ENCODE results near the gene EID2.

Gene EID2

GRCh38 chr19:39539518-39540332, at the start of gene EID2:
EID2 (minus strand) TSS chr19:39540161; CDS start chr19:39540079, 82 bp downstream.
- DNase-seq (ENCODE audit: low read depth in 2 of 2), result peak; percentile 93 to 96

DNA sequence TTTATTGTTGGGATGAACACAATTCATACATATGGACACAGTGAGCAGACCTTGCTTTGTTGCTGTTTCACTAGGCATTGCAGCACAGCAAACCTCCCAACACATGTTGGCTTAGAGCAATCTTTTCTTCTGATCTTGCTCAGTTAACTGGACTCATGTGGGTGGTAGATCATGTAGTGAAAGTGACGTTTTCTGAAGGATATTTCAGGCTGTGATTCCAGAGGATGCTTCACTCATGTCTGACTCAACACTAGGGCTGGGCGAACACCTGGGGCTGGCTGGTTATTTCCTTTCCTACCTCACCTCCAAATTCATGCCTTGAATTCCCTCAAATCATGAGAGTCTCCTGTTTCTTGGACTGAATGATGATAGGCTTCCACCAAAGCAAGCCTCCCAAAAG, 48.1 kb upstream of the EID2 start:
- no peak for DNase-seq (ENCODE audit: low read depth in 2 of 2)

GRCh38 chr19:39587496-39587895, 47.5 kb upstream of the EID2 start:
- DNase-seq (ENCODE audit: low read depth in 2 of 2), result no peak

DNA sequence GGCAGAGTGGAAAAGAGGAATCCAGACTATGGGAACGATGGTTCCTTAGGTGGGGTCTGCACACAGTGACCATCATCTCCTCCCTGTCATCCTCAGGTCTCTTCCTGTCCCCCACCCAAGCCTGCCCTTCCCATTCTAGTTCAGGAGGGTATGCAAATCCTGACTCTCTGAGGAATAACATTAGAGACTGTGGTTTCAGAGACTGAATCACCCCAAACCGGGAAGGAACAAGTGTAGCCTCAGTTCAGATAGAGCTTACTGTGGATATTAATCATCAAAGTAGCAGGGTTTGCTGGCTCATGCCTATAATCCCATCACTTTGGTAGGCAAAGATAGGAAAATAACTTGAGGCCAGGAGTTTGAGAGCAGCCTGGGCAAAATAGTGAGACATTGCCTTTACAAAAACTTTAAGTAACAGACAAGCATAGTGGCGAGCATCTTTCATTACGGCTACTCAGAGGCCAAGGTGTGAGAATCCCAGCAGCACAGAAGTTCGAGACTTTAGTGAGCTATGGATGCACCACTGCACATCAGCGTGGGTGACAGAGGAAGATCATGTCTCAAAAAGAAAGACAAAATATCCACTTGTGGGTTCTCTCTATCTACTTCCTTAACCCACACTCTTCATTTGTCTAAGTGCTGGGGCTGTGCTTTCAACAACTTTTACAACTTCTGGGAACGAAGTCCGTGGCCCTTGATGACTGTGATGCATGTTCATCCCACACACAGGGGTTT, 43.1 kb upstream of the EID2 start:
- DNase-seq (ENCODE audit: low read depth in 2 of 2), result peak in 1 of 2 donors; percentile 13

DNA sequence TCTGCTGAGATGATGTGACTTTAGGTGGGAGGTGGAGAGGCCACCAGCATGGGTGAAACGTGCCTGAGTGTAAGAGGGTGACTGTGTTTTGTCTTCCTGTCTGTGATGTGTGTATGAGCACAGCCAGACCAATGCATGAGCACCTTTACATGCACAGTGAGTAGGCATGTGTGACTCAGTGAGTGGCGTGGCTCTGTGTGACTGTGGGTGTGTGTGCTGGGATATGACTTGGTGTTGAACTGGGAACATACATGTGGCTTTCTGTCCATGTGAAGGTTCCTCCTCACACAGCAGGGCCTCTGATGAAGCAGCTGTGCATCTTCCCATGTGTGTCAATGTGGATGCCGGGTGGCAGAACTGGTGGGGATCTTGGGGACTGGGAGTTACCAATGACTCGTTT, 42.5 kb upstream of the EID2 start:
- DNase-seq (ENCODE audit: low read depth in 2 of 2), result peak; percentile 20 to 36

GRCh38 chr19:39568604-39569003, 28.6 kb upstream of the EID2 start:
- no peak for DNase-seq (ENCODE audit: low read depth in 2 of 2)

- no peak for DNase-seq (ENCODE audit: low read depth in 2 of 2)
These were observed 26.1 kb upstream of the EID2 start for GRCh38 chr19:39566064-39566463.

- no peak for DNase-seq (ENCODE audit: low read depth in 2 of 2)
These were observed 23.4 kb upstream of the EID2 start for GRCh38 chr19:39563408-39563807.

DNA sequence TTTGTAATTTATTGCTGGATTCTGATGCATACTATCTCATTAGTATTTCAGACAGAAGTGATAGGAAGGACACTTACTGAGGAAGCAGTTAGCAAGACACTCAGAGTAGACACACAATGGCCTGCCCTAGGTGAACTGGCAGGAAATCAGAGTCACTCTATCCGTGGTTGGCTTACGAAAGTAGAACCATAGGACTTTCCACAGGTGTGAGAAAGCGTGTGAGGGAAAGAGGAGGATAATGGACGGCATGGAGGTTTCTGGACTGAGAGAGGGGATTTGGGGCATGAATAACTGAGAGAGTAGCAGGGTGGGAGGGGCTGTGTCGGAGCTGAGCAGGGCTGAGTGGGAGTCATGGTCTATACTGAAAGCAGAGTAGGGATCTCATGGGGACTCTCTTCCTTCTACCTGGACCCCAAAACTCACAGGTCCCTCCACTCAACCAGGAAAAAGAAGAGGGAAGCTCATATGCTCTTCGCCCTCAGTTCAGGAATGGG, 18.7 kb upstream of the EID2 start:
- DNase-seq (ENCODE audit: low read depth in 2 of 2), result no peak

DNA sequence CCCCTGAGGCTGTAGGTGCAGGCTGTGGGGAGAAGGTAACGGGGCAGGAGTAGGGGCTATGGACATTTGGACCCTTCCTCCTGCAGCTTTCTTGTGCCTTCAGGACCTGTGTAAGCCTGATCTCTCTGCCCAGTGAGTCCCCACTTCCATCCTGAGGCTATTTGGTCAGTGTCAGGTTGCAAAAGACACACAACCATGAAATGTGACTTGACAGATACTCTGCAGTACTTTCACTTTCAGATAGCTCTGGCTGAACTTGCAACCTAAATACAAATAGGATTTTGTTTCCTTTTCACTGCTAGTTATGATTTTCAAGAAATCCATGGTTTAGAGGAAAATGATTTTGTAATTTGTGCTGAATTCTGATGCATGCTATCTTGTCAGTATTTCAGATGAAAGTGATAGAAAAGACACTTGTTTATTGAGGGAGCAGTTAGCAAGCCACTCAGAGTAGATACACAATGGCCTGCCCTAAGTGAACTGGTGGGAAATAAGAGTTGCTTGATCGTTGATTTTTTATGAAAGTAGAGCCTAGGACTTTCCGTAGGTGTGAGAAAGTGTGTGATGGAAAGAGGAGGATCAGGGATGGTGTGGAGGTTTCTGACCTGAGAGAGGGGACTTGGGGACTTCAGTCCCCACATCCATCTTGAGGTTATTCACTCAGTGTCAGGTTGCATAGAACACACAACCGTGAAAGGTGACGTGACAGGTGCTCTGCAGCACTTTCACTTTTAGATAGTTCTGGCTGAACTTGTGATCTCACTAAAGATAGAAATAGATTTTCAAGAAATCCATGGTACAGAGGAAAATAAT, 18.1 kb upstream of the EID2 start:
- no peak for DNase-seq (ENCODE audit: low read depth in 2 of 2)

DNA sequence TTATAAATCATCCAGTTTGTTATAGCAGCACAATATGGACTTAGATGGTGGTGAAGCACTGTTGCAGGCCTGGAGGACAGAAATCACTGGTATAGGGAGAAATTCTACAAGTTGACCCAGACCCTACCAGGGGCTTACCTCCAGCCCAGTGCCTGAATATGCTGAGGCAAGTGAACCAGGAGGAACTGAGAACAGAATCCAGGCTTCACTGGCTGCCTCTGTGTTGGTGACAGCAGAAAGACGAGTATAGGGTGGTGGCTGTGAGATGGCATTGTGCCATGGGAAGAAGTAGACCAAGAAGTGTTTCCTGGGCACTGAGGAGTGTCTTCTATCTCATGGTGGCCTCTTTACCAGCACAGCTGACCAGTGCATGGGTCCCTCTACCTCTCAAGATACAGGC, 15.9 kb upstream of the EID2 start:
- no peak for DNase-seq (ENCODE audit: low read depth in 2 of 2)

- DNase-seq (ENCODE audit: low read depth in 2 of 2), result no peak
These were observed 14.8 kb upstream of the EID2 start for GRCh38 chr19:39554701-39555311.

- DNase-seq (ENCODE audit: low read depth in 2 of 2), result no peak
These were observed 13.2 kb upstream of the EID2 start for GRCh38 chr19:39553082-39553652.

DNA sequence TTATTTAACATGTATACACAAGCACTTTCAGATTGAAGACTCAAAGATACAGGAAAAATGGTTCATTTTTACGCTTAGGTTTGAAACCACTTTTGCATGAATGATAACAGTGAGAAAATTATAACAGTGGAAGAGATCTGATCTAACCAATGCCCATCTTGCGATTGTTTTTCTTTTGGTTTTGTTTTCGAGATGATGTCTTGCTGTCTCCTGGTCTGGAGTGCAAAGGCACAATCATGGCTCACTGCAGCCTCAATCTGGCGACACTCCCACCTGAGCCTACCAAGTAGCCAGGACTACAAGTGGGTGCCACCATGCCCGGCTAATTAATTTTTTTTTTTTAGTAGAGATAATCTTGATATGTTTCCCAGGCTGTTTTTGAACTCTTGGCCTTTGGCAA, 10.2 kb upstream of the EID2 start:
- no peak for DNase-seq (ENCODE audit: low read depth in 2 of 2)

DNA sequence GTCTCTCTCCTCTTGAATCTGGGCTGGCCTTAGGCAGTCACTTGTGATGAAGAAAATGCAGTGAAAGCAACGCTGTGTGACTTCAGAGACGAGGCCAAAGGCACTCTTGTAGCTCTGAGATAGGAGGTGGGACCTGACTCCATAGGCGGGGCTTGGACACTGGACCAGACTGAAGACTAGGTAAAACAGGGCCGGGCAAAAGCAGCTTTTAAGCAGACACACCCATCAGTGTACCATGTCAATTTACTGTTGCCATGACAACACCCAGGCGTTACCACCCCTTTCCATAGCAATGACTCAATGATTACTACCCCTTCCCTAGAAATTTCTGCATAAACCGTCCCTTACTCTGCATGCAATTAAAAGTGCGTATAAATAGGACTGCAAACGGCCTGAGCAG, 6.6 kb upstream of the EID2 start:
- no peak for DNase-seq (ENCODE audit: low read depth in 2 of 2)

GRCh38 chr19:39544911-39545310, 5.0 kb upstream of the EID2 start:
- DNase-seq (ENCODE audit: low read depth in 2 of 2), result no peak

DNA sequence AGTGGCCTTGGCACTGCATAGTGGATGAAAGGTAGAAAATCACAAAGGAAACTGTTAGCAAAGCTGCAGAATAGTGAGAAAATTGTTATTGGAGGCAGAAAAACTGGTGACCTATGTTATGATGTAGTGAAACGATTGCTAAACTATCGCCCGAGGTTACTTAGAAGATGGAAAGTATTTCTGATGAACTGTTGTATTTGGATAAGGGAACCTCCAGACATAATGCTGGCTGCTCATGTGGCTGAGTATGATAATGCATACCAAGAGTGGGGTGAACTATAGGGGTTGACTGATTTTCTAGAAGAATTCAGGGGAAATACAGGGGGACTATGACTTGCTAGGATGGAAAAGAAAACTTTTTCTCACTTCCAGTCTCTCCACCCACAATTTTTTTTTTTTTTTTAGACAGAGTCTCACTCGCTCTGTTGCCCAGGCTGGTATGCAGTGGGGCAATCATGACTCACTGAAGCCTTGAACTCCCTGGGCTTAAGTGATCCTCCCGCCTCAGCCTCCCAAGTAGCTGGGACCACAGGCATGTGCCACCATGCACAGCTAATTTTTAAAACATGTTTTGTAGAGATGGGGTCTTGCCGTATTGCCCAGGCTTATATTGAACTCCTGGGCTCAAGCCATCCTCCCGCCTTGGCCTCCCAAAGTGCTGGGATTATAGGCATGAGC, 4.4 kb upstream of the EID2 start:
- no peak for DNase-seq (ENCODE audit: low read depth in 2 of 2)

DNA sequence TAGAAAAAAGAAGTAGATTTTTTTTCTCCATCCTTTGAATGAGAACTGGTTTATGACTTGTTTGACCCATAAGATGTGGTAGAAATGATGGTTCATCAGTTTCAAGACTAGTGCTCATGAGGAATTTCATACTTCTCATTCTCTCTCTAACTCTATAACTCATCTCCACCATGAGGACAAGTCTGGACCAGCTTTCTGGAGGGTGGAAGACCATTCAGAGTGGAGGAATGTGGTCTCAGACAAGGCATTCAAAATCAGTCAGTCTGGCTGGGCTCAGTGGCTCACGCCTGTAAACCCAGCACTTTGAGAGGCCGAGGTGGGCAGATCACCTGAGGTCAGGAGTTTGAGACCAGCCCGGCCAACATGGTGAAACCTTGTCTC, 3.5 kb upstream of the EID2 start:
- no peak for DNase-seq (ENCODE audit: low read depth in 2 of 2)

DNA sequence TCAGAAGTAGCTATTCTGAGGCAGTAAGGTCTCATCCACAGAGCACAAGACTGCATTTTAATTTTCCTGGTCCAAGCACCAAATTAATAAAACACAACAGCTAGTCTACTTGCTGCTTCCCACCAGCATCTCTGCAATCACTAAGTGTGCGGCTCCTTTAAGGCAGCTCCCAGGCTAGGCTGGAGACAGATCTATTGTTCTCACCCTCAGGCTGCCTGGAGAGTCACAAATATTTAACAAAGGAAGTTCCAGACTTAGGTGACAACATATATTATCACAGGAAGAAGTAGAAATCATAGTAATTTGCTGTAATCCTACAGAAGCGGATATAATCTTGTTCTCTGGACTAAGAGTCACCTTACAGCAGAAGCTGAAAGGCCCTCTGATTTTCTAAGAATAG, 2.2 kb upstream of the EID2 start:
- DNase-seq (ENCODE audit: low read depth in 2 of 2), result no peak

GRCh38 chr19:39540333-39540673, 342 bp upstream of the EID2 start:
- no peak for DNase-seq (ENCODE audit: low read depth in 2 of 2)

GRCh38 chr19:39539165-39539517, 820 bp downstream of the EID2 start:
- no peak for DNase-seq (ENCODE audit: low read depth in 2 of 2)

All from stimulated activated CD4-positive, alpha-beta T cell treated with anti-CD3 and anti-CD28 coated beads, Interleukin-4, amount 100 ng/mL, for 48 hours (primary cell).